Sciatic nerve (tissue), 2 donors: Measurements from ENCODE around the gene NKAPL. TPM values are rescaled to one million over a fixed set of nuclear protein-coding genes. Genes with fewer than 3 reads are reported as not detected.

Source experiments
- ATAC-seq: fragments of 200-7000 bp; cut with Tn5 transposase; one replicate; pipeline ENCODE4 v1.9.1; 2020; ENCODE audit warnings: mild to moderate bottlenecking, moderate library complexity
- DNase-seq: peaks from one replicate; pipeline ENCODE4 v3.0.0-alpha.2; 2020; ENCODE audit warnings: low spot score
- intact Hi-C: fragments of 100-400 bp; cut with DNase I; formaldehyde crosslinking; loops from one replicate; pipeline ENCODE4 v1.14.2; 2022
- total RNA-seq: library from RNA; stranded (reverse); fragmentation: NEBNext Ultra II Directional; extraction: Animal tissue kit (Norgen Biotek cat#: 25700); gene quantifications from one replicate; pipeline ENCODE4 v1.2.1, GENCODE V29; 2021
- donor health status: DM: no; HTN: no; CAD: no.
- donor health status: DM: no; HTN: no; CAD: no.

Gene NKAPL
- 2.9 TPM for total RNA-seq

- ATAC-seq (peak; percentile 99), DNase-seq (peak; percentile 87)
- intact Hi-C loops: no loop called here
Measured at GRCh38 chr6:28258877-28259777, at the start of gene NKAPL. Gene NKAPL (plus strand): TSS chr6:28259297. CDS start chr6:28259372, 75 bp downstream.

- no peak for ATAC-seq
- intact Hi-C loops: no loop called here
- DNase-seq: no peak
Measured at GRCh38 chr6:28209753-28210535, 49.2 kb upstream of the NKAPL start.

GRCh38 chr6:28211840-28212509 lies 47.1 kb upstream of the NKAPL start:
- DNase-seq (no peak), ATAC-seq (no peak)
- intact Hi-C loops: no loop called here

- no peak for ATAC-seq
- intact Hi-C loops: no loop called here
- DNase-seq: no peak
Measured at GRCh38 chr6:28212510-28213212, 46.4 kb upstream of the NKAPL start.

GRCh38 chr6:28213213-28213523 lies 45.9 kb upstream of the NKAPL start:
- DNase-seq: no peak
- no peak for ATAC-seq
- intact Hi-C loops: no loop called here

- no peak for ATAC-seq
- intact Hi-C loops: no loop called here
- no peak for DNase-seq
Measured at GRCh38 chr6:28215425-28215824, 43.7 kb upstream of the NKAPL start.

- intact Hi-C loops: no loop called here
- ATAC-seq: peak; percentile 8
- DNase-seq: no peak
Measured at GRCh38 chr6:28217890-28218289, 41.2 kb upstream of the NKAPL start.

- DNase-seq (peak; percentile 81), ATAC-seq (peak; percentile 95)
- intact Hi-C loops: no loop called here
Measured at GRCh38 chr6:28218312-28219248, 40.5 kb upstream of the NKAPL start.

- intact Hi-C loops: no loop called here
- DNase-seq (no peak), ATAC-seq (no peak)
Measured at GRCh38 chr6:28220257-28221133, 38.6 kb upstream of the NKAPL start.

- no peak for DNase-seq
- no peak for ATAC-seq
- intact Hi-C loops: no loop called here
Measured at GRCh38 chr6:28224131-28225055, 34.7 kb upstream of the NKAPL start.

- intact Hi-C loops: no loop called here
- peak; percentile 99 for ATAC-seq
- DNase-seq: peak; percentile 87
Measured at GRCh38 chr6:28225056-28225834, 33.9 kb upstream of the NKAPL start, which contains the start of gene ZSCAN9. Gene ZSCAN9 (plus strand): TSS chr6:28225275. CDS start chr6:28227085, 1,810 bp downstream.

GRCh38 chr6:28226460-28226859 lies 32.6 kb upstream of the NKAPL start:
- DNase-seq (no peak), ATAC-seq (no peak)
- intact Hi-C loops: no loop called here

- intact Hi-C loops: loop anchor here (5.0 kb wide), 1 partner anchor 445 kb away; no protein-coding TSS in a partner anchor
- ATAC-seq (no peak), DNase-seq (no peak)
Measured at GRCh38 chr6:28232785-28233184, 26.3 kb upstream of the NKAPL start.

GRCh38 chr6:28235912-28236452 lies 23.1 kb upstream of the NKAPL start:
- no peak for ATAC-seq

GRCh38 chr6:28239636-28240035 lies 19.5 kb upstream of the NKAPL start:
- ATAC-seq (no peak), DNase-seq (no peak)
- intact Hi-C loops: no loop called here

More at GRCh38 chr6:28235912-28236452, 23.1 kb upstream of the NKAPL start:
- DNase-seq: no peak
- intact Hi-C loops: no loop called here
